Hepatocyte (in vitro differentiated cells): Measurements from ENCODE around the gene HPS4. TPM values are rescaled to one million over a fixed set of nuclear protein-coding genes. Genes with fewer than 3 reads are reported as not detected.

Source experiments
- DNase-seq: peaks from one replicate; pipeline ENCODE4 v3.0.0-alpha.2; 2016; ENCODE audit warnings: low spot score
- H2AFZ ChIP-seq: fragments of 200-600 bp; sonication (generic); 2 replicates; pipeline ENCODE4 v1.6.0; 2016; ENCODE audit warnings: antibody characterized with exemption, mild to moderate bottlenecking
- H3K27ac ChIP-seq: fragments of 200-600 bp; sonication (generic); 2 replicates; pipeline ENCODE4 v1.5.1; 2016; ENCODE audit warnings: mild to moderate bottlenecking
- H3K27me3 ChIP-seq: fragments of 200-600 bp; sonication (generic); 2 replicates; pipeline ENCODE4 v1.6.1; 2016
- H3K36me3 ChIP-seq: fragments of 200-600 bp; sonication (generic); replicated peaks from 2 replicates; pipeline ENCODE4 v1.5.1; 2016; ENCODE audit warnings: low read depth; ENCODE audit not compliant: insufficient read depth
- H3K4me1 ChIP-seq: fragments of 200-600 bp; sonication (generic); 2 replicates; pipeline ENCODE4 v1.5.1; 2016; ENCODE audit warnings: mild to moderate bottlenecking, moderate library complexity; ENCODE audit not compliant: insufficient read depth
- H3K4me2 ChIP-seq: fragments of 200-600 bp; sonication (generic); 2 replicates; pipeline ENCODE4 v1.6.0; 2016
- H3K4me3 ChIP-seq: fragments of 200-600 bp; sonication (generic); 2 replicates; pipeline ENCODE4 v1.5.1; 2016; ENCODE audit warnings: mild to moderate bottlenecking
- H3K79me2 ChIP-seq: fragments of 200-600 bp; sonication (generic); 2 replicates; pipeline ENCODE4 v1.6.0; 2017; ENCODE audit warnings: mild to moderate bottlenecking
- H3K9me2 ChIP-seq: fragments of 200-600 bp; sonication (generic); replicated peaks from 2 replicates; pipeline ENCODE4 v1.6.0; 2017; ENCODE audit warnings: mild to moderate bottlenecking; ENCODE audit not compliant: insufficient read depth
- H3K9me3 ChIP-seq: fragments of 200-600 bp; sonication (generic); 2 replicates; pipeline ENCODE4 v1.5.1; 2016; ENCODE audit warnings: low read depth, mild to moderate bottlenecking
- H4K20me1 ChIP-seq: fragments of 200-600 bp; sonication (generic); 2 replicates; pipeline ENCODE4 v1.6.0; 2016; ENCODE audit warnings: mild to moderate bottlenecking; ENCODE audit not compliant: insufficient read depth, poor library complexity, severe bottlenecking
- EZH2 ChIP-seq: fragments of 200-600 bp; sonication (generic); IDR thresholded peaks from 2 replicates; pipeline ENCODE4 v1.6.1; 2016; ENCODE audit warnings: antibody characterized with exemption, mild to moderate bottlenecking, borderline replicate concordance
- EZH2phosphoT487 ChIP-seq: fragments of 200-600 bp; sonication (generic); IDR thresholded peaks from one replicate; pipeline ENCODE4 v1.6.1; 2018; ENCODE audit warnings: antibody characterized with exemption, mild to moderate bottlenecking, low read depth, moderate library complexity; ENCODE audit not compliant: unreplicated experiment, severe bottlenecking
- WGBS: methylation state at CpG from one replicate; pipeline ENCODE4 v1.1.6; 2016; ENCODE audit warnings: low lambda C conversion rate; ENCODE audit errors: missing lambda C conversion rate; 5-methylcytosine and 5-hydroxymethylcytosine counted together
- polyA plus RNA-seq: library from polyadenylated mRNA; unstranded; fragments of >200 nt; fragmentation: Nextera tagmentation; extraction: Ambion mirVana; gene quantifications from 2 replicates; pipeline ENCODE4 v1.2.1, GENCODE V29; 2016
- total RNA-seq: library from RNA; depleted of rRNA; stranded (reverse); fragments of >200 nt; gene quantifications from 2 replicates; pipeline ENCODE4 v1.2.3, GENCODE V29; 2014
- TF ChIP-seq, protein P1 (sequence below): fragments of 200-600 bp; sonication (generic); IDR thresholded peaks from 2 replicates; pipeline ENCODE4 v1.5.1; 2016; ENCODE audit warnings: antibody characterized with exemption, mild to moderate bottlenecking; ENCODE audit not compliant: poor library complexity

The HPS4 gene
- total and polyA plus RNA-seq, 2 experiments from 2014 or later: 20.2 to 36.7 TPM

DNA sequence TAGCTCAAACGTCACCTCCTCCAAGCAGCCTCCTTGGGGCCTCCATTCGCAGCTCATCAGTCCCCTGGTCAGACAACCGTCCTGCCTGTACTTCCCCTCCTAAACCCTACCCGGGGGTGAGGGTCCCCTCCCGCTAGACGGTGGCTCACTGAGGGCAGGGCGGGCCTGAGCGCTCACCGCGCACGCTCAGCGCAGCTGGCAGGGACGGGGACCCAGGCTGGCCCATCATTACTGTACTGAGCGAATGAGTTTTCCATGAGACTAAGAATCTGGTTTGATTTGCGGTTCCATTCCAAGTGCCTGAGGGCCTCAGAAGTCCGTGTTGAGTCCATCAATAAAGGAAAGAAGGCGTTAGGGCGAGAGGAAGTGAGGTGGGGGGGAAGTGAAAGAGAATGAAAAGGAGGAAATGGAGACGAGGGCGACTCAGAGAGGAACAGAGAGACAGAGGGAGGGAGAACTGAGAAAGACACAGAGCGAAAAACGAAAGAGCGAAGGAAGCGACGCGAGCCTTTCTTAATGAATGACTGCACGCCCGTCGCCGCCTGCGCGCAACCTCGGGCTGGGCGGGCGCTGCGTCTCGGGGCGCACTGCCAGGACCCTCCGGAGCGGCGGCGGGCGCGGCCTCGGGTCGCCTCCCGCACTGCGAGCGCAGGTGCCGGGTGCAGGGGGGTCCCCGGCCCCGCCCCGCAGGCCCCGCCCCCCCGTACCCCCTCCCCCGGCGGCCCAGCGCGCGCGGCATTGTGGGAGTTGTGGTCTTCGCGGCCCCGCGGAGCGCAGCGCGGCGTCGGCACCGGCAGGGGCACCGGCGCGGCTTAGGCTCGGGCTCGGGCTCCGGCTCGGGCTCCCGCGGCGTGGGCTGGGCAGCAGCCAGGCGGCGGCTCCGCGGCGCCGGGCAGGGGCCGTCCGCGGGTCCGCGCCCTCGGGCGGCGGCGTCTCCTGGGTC is 54.8 kb downstream of the HPS4 start, which contains the start of gene ASPHD2:
TSS of gene ASPHD2 (plus strand) at position 746 of the 943 bp plus-strand sequence. CDS start 4,356 bp downstream, outside the sequence.
- H3K9me3 ChIP-seq: no peaks in the 10 kb centered on the region
- peak; percentile 83 for DNase-seq
- peak within 1 kb of the TSS; percentile 39 for H3K4me3 ChIP-seq
- H2AFZ ChIP-seq: peak within 1 kb of the TSS; percentile 84
- no peaks in the 10 kb centered on the region for H4K20me1 ChIP-seq
- peak within 1 kb of the TSS; percentile 75 for H3K27ac ChIP-seq
- no peaks in the 10 kb centered on the region for H3K9me2 ChIP-seq
- no peaks in the 10 kb centered on the region for H3K4me1 ChIP-seq
- H3K36me3 ChIP-seq: no peaks in the 10 kb centered on the region
- peaks cover 30% of the 10 kb centered on the region for H3K27me3 ChIP-seq
- TF ChIP-seq, protein P1, sequence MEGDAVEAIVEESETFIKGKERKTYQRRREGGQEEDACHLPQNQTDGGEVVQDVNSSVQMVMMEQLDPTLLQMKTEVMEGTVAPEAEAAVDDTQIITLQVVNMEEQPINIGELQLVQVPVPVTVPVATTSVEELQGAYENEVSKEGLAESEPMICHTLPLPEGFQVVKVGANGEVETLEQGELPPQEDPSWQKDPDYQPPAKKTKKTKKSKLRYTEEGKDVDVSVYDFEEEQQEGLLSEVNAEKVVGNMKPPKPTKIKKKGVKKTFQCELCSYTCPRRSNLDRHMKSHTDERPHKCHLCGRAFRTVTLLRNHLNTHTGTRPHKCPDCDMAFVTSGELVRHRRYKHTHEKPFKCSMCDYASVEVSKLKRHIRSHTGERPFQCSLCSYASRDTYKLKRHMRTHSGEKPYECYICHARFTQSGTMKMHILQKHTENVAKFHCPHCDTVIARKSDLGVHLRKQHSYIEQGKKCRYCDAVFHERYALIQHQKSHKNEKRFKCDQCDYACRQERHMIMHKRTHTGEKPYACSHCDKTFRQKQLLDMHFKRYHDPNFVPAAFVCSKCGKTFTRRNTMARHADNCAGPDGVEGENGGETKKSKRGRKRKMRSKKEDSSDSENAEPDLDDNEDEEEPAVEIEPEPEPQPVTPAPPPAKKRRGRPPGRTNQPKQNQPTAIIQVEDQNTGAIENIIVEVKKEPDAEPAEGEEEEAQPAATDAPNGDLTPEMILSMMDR: no peak
- TF ChIP-seq EZH2phosphoT487 (no peak), EZH2 (no peak)
- no peaks in the 10 kb centered on the region for H3K79me2 ChIP-seq
- WGBS: 1% methylated on average over 74 of the region's 96 CpGs
- peak within 1 kb of the TSS; percentile 84 for H3K4me2 ChIP-seq

DNA sequence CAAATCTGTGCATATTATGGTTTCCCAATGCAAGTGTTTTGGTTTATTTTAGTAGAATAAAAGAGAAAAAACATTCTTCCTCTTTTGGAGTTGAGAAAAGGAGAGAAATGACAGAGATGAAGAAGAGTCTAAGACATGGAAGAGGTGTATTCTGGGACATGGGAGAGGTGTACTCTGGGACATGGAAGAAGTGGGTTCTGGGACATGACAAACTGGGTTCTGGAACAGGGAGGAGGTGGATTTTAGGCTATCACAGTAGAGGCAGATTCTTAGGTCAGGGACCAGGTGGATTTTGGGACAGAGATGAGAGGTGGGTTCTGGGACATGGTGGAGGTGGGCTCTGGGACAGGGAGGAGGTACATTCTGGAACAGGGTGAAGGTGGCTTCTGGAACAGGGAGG is 56.7 kb downstream of the HPS4 start:
- no peaks in the 10 kb centered on the region for H4K20me1 ChIP-seq

DNA sequence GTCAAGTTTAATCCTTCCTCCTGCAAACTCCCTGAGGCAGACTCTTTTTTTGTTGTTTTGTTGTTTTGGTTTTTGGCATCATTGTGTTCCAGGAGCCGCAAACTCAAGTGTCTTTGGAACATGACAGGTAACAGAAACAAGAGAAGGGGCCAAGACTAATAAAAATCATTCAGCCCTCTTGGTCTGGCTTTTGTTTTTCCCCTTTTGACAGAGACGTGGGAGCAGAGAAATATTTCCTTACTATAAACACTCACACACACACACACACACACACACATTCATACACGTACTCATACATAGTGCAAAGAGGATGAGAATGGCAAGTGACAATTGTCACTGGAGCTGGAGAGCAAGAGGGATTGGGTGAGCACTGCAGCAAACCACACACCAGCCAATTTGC is 65.0 kb downstream of the HPS4 start:
- H3K79me2 ChIP-seq: no peaks in the 10 kb centered on the region
- DNase-seq: no peak
- no peaks in the 10 kb centered on the region for H3K4me1 ChIP-seq
- TF ChIP-seq, protein P1: no peak
- no peak for TF ChIP-seq EZH2phosphoT487
- H3K36me3 ChIP-seq: no peaks in the 10 kb centered on the region
- no peak overlapping the region for H3K4me2 ChIP-seq
- H3K27ac ChIP-seq: no peak overlapping the region
- no peaks in the 10 kb centered on the region for H4K20me1 ChIP-seq
- 48% methylated on average over 3 of the region's 3 CpGs for WGBS
- H3K4me3 ChIP-seq: no peak overlapping the region
- no peak overlapping the region for H2AFZ ChIP-seq
- no peaks in the 10 kb centered on the region for H3K9me2 ChIP-seq
- H3K27me3 ChIP-seq: peaks cover 11% of the 10 kb centered on the region
- peaks cover 4% of the 10 kb centered on the region for H3K9me3 ChIP-seq

More for the DNA sequence above, 56.7 kb downstream of the HPS4 start:
- peaks cover 30% of the 10 kb centered on the region for H3K27me3 ChIP-seq
- no peaks in the 10 kb centered on the region for H3K4me1 ChIP-seq
- no peaks in the 10 kb centered on the region for H3K36me3 ChIP-seq
- no peaks in the 10 kb centered on the region for H3K79me2 ChIP-seq
- no peaks in the 10 kb centered on the region for H3K9me2 ChIP-seq
- TF ChIP-seq, protein P1: no peak
- no peak for TF ChIP-seq EZH2phosphoT487
- TF ChIP-seq EZH2: no peak
- H3K27ac ChIP-seq: no peak overlapping the region
- H3K4me3 ChIP-seq: no peak overlapping the region
- DNase-seq: no peak
- H3K4me2 ChIP-seq: no peak overlapping the region
- peaks cover 4% of the 10 kb centered on the region for H3K9me3 ChIP-seq
- no peak overlapping the region for H2AFZ ChIP-seq
